ENCODE results near the gene SLC22A23.

- no peak for TF ChIP-seq POLR2A (IDR thresholded peaks at IDR 0.05)
- TF ChIP-seq, protein P1, sequence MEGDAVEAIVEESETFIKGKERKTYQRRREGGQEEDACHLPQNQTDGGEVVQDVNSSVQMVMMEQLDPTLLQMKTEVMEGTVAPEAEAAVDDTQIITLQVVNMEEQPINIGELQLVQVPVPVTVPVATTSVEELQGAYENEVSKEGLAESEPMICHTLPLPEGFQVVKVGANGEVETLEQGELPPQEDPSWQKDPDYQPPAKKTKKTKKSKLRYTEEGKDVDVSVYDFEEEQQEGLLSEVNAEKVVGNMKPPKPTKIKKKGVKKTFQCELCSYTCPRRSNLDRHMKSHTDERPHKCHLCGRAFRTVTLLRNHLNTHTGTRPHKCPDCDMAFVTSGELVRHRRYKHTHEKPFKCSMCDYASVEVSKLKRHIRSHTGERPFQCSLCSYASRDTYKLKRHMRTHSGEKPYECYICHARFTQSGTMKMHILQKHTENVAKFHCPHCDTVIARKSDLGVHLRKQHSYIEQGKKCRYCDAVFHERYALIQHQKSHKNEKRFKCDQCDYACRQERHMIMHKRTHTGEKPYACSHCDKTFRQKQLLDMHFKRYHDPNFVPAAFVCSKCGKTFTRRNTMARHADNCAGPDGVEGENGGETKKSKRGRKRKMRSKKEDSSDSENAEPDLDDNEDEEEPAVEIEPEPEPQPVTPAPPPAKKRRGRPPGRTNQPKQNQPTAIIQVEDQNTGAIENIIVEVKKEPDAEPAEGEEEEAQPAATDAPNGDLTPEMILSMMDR (IDR thresholded peaks at IDR 0.05), result no peak
These were observed 226.5 kb downstream of the SLC22A23 start for GRCh38 chr6:3230256-3230882.
